ENCODE results near the gene LAMTOR1.
"Not testable (repeated sequence)": the region's sequence is repeated elsewhere in the genome, so short reads cannot be mapped to it uniquely, and the experiment has no call there.

LAMTOR1 gene

DNA sequence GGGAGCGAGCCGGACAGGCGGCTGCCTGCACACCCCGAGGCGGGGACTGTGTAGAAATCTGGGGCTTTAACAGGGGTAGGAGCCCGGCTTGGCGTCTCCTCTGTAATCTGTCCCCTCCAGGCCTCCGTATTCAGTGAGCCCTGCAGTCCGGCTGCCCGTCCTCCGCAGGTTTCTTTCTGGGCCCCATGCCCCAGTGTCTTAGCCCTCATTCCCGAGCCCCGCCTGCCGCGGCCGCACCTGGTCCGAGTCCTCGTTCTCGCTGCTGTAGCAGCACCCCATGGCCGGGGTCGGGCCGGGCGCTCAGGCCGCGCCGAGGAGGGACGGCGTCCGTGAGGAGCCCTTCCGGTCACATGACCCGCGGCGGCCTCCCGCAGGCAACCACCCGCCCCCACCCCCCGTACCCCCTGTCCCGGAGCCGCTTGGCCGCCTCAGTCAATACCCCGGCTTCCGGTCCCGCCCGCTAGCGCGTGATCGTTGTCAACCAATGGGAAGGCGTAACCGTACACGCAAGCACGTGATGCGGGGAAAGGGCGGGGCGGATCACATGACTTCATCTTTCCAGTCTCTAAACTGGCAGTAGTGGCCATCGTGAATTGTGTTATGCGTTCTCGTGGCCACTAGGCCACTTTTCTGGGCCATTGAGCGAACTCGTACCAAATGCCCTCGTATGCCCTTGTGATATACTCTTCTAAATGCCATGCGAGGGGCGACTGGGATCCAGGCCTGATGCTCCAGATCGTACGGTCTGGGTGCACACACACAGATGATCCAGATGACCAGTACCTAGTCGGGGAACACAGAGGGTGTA, at the start of gene LAMTOR1:
Gene LAMTOR1 (minus strand): TSS at position 352 of the 808 bp plus-strand sequence. CDS start 73 bp downstream, at position 279.
- Histone ChIP-seq H3K4me1 (ENCODE audit: control insufficient read depth, insufficient read depth, low read length) (peaks cover 19% of the 10 kb centered on the region), H3K4me3 (ENCODE audit: low read length) (peak within 1 kb of the TSS; percentile 82), H3K9ac (ENCODE audit: low read length) (peak within 1 kb of the TSS; percentile 74), H3K27ac (ENCODE audit: low read depth, low read length) (peak within 1 kb of the TSS; percentile 97), H3K27me3 (ENCODE audit: control insufficient read depth, insufficient read depth, low read length) (no peaks in the 10 kb centered on the region), H3K36me3 (ENCODE audit: control insufficient read depth, insufficient read depth, low read length) (peaks cover 10% of the 10 kb centered on the region)

DNA sequence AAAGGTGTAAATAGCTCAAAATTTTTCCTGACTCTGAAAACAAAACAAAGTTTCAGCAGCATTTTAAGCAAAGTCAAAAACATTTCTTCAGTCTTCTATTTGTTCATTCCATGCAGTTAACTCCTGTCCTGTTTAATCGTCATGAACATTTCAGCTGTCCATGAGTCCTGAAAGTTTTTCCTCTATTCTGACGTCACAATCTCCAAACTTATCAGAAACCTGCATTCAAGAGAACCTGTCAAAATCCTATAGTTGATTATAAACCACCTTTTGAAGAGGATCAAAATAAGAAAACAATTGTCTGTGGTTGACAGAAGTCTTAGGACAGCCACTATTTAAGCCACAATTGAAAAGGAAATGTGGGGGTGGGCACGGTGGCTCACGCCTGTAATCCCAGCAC, 47.8 kb upstream of the LAMTOR1 start:
- no peak overlapping the region for H3K27ac ChIP-seq (ENCODE audit: low read depth, low read length)
- H3K4me1 ChIP-seq (ENCODE audit: control insufficient read depth, insufficient read depth, low read length): no peaks in the 10 kb centered on the region
- no peak overlapping the region for H3K9ac ChIP-seq (ENCODE audit: low read length)
- H3K27me3 ChIP-seq (ENCODE audit: control insufficient read depth, insufficient read depth, low read length): no peaks in the 10 kb centered on the region
- H3K4me3 ChIP-seq (ENCODE audit: low read length): no peak overlapping the region
- no peaks in the 10 kb centered on the region for H3K36me3 ChIP-seq (ENCODE audit: control insufficient read depth, insufficient read depth, low read length)

DNA sequence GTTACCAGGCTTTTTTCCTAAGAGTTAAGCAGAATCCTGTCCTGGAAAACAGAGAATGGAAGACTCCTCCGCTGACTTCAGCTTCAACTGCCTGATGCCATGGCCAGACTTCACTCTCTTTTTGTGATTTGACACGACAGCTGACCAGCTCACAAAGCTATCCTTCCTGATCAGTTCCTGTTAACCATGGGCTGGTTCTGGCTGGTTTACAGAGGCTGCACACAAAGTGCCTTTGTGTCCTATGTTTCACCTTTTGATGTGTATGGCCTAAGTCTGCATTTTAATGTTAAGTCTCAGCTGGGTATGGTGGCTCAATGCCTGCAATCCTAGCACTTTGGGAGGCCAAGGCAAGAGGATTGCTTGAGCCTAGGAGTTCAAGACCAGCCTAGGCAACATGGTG, 43.5 kb upstream of the LAMTOR1 start:
- Histone ChIP-seq H3K4me3 (ENCODE audit: low read length) (no peak overlapping the region), H3K27ac (ENCODE audit: low read depth, low read length) (no peak overlapping the region), H3K4me1 (ENCODE audit: control insufficient read depth, insufficient read depth, low read length) (no peaks in the 10 kb centered on the region), H3K9ac (ENCODE audit: low read length) (no peak overlapping the region), H3K36me3 (ENCODE audit: control insufficient read depth, insufficient read depth, low read length) (no peaks in the 10 kb centered on the region), H3K27me3 (ENCODE audit: control insufficient read depth, insufficient read depth, low read length) (no peaks in the 10 kb centered on the region)

DNA sequence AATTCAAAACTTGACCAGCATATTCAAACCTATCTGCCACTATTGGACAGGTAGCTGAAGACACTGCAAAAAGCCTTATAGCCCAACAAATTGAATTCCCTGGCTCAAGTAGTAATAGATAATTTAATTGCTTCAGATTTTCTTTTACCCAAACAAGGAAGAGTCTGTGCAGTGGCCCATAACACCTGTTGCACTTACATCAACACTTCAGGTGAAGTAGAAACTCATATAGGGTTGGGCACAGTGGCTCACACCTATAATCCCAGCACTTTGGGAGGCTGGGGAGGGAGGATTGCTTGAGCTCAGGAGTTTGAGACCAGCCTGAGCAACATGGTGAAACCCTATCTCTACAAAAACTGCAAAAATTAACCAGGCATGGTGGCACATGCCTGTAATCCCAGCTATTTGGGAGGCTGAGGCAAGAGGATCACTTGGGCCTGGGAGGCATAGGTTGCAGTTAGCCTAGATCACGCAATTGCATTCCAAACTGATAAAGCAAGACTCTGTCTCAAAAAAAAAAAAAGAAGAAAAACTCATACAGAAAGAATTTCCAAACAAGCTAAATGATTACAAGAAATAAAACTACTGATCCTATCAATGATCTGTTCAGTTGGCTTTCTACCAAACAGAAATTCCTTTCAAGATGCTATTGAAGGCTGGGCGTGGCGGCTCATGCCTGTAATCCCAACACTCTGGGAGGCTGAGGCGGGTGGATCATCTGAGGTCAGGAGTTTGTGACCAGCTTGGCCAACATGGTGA, 41.9 kb upstream of the LAMTOR1 start:
- no peaks in the 10 kb centered on the region for H3K27me3 ChIP-seq (ENCODE audit: control insufficient read depth, insufficient read depth, low read length)
- no peaks in the 10 kb centered on the region for H3K4me1 ChIP-seq (ENCODE audit: control insufficient read depth, insufficient read depth, low read length)

DNA sequence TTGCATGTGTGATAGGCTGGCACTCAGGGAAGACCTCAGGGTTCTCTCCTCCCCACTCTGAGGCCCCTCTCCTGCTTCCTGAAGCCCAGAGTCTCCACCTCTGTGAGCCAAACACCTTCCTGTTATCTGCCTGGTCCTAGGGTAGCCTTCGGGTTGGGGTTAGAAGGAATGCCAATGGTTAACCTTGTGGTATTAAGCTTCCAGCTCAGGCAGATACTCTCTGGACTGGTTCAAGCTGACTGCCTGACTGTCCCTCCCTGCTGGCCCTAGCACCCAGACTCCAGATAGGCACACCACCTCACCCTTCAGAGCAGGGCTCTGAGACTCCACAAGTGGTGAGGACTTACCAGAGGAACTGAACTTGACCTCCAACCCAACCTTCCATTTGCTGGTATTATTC, 39.4 kb upstream of the LAMTOR1 start:
- H3K36me3 ChIP-seq (ENCODE audit: control insufficient read depth, insufficient read depth, low read length); H3K27me3 ChIP-seq (ENCODE audit: control insufficient read depth, insufficient read depth, low read length); H3K4me1 ChIP-seq (ENCODE audit: control insufficient read depth, insufficient read depth, low read length); H3K27ac ChIP-seq (ENCODE audit: low read depth, low read length); H3K4me3 ChIP-seq (ENCODE audit: low read length); H3K9ac ChIP-seq (ENCODE audit: low read length): not testable (repeated sequence)

More for the DNA sequence above, 41.9 kb upstream of the LAMTOR1 start:
- H3K27ac ChIP-seq (ENCODE audit: low read depth, low read length): no peak overlapping the region
- no peaks in the 10 kb centered on the region for H3K36me3 ChIP-seq (ENCODE audit: control insufficient read depth, insufficient read depth, low read length)
- no peak overlapping the region for H3K9ac ChIP-seq (ENCODE audit: low read length)
- no peak overlapping the region for H3K4me3 ChIP-seq (ENCODE audit: low read length)

DNA sequence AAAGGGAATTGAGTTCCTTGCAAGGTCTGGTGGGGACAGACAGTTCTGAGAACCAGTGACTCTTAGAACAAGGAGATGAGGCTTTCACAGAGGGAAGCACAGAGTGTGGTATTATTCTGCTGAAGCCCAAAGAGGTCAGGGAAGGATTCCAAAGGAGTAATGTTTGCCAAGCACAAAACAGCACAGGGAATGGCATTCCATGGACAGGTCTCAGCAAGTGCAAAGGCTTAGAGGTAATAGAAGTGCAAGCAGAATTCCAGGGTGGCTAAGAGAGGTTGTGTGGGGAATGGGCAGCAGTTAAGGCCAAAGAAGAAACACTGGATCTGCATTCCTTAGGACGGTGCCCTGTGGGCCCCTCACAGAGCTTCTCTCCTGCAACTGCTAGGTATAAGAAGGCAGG, 39.0 kb upstream of the LAMTOR1 start:
- H3K27me3 ChIP-seq (ENCODE audit: control insufficient read depth, insufficient read depth, low read length); H3K27ac ChIP-seq (ENCODE audit: low read depth, low read length); H3K36me3 ChIP-seq (ENCODE audit: control insufficient read depth, insufficient read depth, low read length); H3K4me1 ChIP-seq (ENCODE audit: control insufficient read depth, insufficient read depth, low read length); H3K4me3 ChIP-seq (ENCODE audit: low read length); H3K9ac ChIP-seq (ENCODE audit: low read length): not testable (repeated sequence)

DNA sequence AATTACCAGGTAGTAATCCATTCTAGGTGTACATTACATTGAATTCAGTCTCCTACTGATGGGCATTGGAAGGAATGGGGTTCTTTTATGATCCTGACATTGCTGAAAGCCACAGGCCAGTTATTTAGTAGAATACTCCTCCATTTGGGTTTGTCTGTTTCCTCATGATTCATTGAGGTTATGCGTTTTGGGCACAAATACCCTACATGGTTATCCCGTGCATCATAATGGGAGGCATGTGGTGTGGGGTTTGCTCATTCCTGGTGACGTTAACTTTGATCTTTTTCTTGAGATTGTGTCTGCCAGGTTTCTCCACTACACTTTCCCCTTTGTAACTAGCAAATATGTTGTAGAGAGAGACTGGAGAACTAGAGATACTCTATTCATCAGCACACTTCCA, 38.0 kb upstream of the LAMTOR1 start:
- Histone ChIP-seq H3K27ac (ENCODE audit: low read depth, low read length) (no peak overlapping the region), H3K36me3 (ENCODE audit: control insufficient read depth, insufficient read depth, low read length) (no peaks in the 10 kb centered on the region), H3K4me1 (ENCODE audit: control insufficient read depth, insufficient read depth, low read length) (no peaks in the 10 kb centered on the region), H3K4me3 (ENCODE audit: low read length) (no peak overlapping the region), H3K9ac (ENCODE audit: low read length) (no peak overlapping the region), H3K27me3 (ENCODE audit: control insufficient read depth, insufficient read depth, low read length) (no peaks in the 10 kb centered on the region)

DNA sequence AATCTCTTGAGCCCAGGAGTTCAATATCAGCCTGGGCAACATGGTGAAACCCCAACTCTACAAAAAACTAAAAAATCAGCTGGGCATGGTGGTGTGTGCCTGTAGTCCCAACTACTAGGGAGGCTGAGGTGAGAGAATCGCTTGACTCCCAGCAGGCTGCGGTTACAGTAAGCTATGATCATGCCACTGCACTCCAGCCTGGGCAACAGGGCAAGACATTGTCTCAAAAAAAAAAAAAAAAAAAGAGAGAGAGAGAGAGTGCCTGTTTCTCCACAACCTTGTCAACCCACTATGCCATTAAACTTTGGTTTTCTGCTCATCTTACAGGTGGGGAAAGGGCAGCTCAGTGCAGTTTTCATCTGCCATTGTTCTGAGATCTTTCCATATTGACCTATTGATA, 37.6 kb upstream of the LAMTOR1 start:
- no peak overlapping the region for H3K4me3 ChIP-seq (ENCODE audit: low read length)
- H3K4me1 ChIP-seq (ENCODE audit: control insufficient read depth, insufficient read depth, low read length): no peaks in the 10 kb centered on the region
- H3K27ac ChIP-seq (ENCODE audit: low read depth, low read length): no peak overlapping the region
- H3K9ac ChIP-seq (ENCODE audit: low read length): no peak overlapping the region
- no peaks in the 10 kb centered on the region for H3K27me3 ChIP-seq (ENCODE audit: control insufficient read depth, insufficient read depth, low read length)
- H3K36me3 ChIP-seq (ENCODE audit: control insufficient read depth, insufficient read depth, low read length): no peaks in the 10 kb centered on the region

DNA sequence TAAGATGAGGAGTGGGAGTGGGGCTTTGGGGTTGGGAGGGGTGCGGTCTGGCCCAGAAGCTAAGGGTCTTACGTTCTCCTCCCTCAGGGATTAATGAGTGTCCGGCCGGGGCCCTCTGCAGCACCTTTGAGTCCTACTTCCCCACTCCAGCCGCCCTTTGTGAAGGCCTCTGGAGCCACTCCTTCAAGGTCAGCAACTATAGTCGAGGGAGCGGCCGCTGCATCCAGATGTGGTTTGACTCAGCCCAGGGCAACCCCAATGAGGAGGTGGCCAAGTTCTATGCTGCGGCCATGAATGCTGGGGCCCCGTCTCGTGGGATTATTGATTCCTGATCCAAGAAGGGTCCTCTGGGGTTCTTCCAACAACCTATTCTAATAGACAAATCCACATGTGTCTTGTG, 36.4 kb upstream of the LAMTOR1 start:
- no peaks in the 10 kb centered on the region for H3K4me1 ChIP-seq (ENCODE audit: control insufficient read depth, insufficient read depth, low read length)
- no peaks in the 10 kb centered on the region for H3K27me3 ChIP-seq (ENCODE audit: control insufficient read depth, insufficient read depth, low read length)
- H3K4me3 ChIP-seq (ENCODE audit: low read length): no peak overlapping the region
- H3K27ac ChIP-seq (ENCODE audit: low read depth, low read length): no peak overlapping the region
- H3K36me3 ChIP-seq (ENCODE audit: control insufficient read depth, insufficient read depth, low read length): no peaks in the 10 kb centered on the region
- H3K9ac ChIP-seq (ENCODE audit: low read length): no peak overlapping the region

DNA sequence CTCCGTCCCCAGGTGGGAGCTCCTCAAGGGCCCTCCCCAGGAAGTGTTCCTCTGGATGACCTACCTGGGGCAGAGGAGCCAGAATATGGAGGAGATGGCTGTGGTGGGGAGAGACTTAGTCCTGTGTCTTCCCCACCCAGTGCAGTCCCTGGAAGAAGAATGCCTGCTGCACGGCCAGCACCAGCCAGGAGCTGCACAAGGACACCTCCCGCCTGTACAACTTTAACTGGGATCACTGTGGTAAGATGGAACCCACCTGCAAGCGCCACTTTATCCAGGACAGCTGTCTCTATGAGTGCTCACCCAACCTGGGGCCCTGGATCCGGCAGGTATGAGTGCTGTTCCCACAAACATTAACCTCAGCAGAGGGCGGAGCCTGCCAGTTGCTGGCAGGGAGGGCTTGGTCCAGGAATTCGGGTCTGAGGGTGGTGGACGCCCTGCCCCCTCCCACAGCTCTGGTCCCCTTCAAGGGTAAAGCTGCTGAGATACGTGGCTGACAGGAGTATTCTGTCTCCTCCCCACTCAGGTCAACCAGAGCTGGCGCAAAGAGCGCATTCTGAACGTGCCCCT, 35.8 kb upstream of the LAMTOR1 start:
- H3K27ac ChIP-seq (ENCODE audit: low read depth, low read length): no peak overlapping the region
- no peak overlapping the region for H3K9ac ChIP-seq (ENCODE audit: low read length)
- H3K27me3 ChIP-seq (ENCODE audit: control insufficient read depth, insufficient read depth, low read length): no peaks in the 10 kb centered on the region
- H3K36me3 ChIP-seq (ENCODE audit: control insufficient read depth, insufficient read depth, low read length): no peaks in the 10 kb centered on the region
- no peaks in the 10 kb centered on the region for H3K4me1 ChIP-seq (ENCODE audit: control insufficient read depth, insufficient read depth, low read length)
- H3K4me3 ChIP-seq (ENCODE audit: low read length): no peak overlapping the region

DNA sequence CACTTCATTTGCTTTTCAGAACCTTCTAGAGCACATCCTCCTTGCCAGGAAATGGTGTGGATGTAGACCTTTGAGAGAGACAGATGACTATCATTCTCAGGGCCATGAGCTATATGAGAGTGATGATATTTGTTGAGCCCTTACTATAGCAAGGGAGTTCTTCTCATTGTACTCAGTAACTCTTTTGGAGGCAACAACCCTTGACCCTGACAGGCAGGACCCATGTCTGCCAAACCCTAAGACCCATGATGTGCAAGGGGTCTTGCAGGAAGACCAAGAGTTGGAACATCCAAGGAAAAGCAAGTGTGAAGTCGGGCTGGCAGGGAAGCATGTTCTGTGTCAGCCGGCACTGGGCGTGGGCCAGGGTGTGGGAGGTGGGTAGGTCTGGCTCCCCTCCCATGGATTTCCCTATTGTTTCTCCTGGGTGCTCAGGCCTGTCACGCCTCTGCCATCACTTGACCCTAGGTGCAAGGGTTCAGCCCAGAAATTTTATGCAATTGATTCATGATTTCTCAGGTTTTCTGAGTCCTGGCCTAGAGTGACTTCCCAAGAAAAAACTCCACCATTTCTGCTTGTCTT, 33.7 kb upstream of the LAMTOR1 start:
- Histone ChIP-seq H3K36me3 (ENCODE audit: control insufficient read depth, insufficient read depth, low read length) (no peaks in the 10 kb centered on the region), H3K27ac (ENCODE audit: low read depth, low read length) (no peak overlapping the region)

DNA sequence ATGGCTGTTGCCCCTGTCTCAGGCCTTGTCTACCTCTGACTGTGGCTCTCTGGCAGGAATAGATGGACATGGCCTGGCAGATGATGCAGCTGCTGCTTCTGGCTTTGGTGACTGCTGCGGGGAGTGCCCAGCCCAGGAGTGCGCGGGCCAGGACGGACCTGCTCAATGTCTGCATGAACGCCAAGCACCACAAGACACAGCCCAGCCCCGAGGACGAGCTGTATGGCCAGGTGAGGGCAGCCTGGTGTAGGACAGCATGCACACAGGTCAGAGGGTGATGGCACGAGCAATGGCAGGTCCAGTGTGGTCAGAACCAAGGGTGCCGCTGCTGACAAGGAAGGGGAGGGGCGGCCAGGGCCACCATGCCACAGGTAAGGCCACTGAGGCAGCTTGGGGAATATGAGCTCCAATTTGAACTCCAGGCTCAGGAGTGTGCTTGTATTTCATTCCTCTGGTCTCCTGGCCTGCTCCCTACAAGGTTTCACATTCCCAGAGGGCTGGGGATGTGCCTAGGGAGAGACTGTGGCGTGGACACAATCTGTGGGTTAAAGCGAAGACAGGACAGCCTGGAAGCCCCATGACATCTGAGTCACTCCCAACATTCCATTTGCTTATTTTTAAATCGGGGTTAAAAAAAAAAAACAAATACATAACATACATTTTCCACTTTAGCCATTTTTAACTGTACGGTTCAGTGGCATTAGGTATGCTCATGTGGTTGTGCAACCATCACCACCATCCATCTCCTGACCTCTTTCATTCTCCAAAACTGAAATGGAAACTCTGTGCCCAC, 33.0 kb upstream of the LAMTOR1 start:
- Histone ChIP-seq H3K9ac (ENCODE audit: low read length) (no peak overlapping the region), H3K27me3 (ENCODE audit: control insufficient read depth, insufficient read depth, low read length) (no peaks in the 10 kb centered on the region), H3K4me3 (ENCODE audit: low read length) (no peak overlapping the region), H3K27ac (ENCODE audit: low read depth, low read length) (no peak overlapping the region), H3K4me1 (ENCODE audit: control insufficient read depth, insufficient read depth, low read length) (no peaks in the 10 kb centered on the region), H3K36me3 (ENCODE audit: control insufficient read depth, insufficient read depth, low read length) (no peaks in the 10 kb centered on the region)

More for the DNA sequence above, 33.7 kb upstream of the LAMTOR1 start:
- H3K4me1 ChIP-seq (ENCODE audit: control insufficient read depth, insufficient read depth, low read length): no peaks in the 10 kb centered on the region
- no peak overlapping the region for H3K4me3 ChIP-seq (ENCODE audit: low read length)
- H3K9ac ChIP-seq (ENCODE audit: low read length): no peak overlapping the region
- H3K27me3 ChIP-seq (ENCODE audit: control insufficient read depth, insufficient read depth, low read length): no peaks in the 10 kb centered on the region
